B cell (primary cell): ENCODE results near the gene PM20D2. TPM values are rescaled to one million over a fixed set of nuclear protein-coding genes. Genes with fewer than 3 reads are reported as not detected.
A peak's percentile ranks its signal among the peaks of the same experiment; 100 is the strongest.

Experiments
- ATAC-seq: fragments of 200-7000 bp; cut with Tn5 transposase; one replicate; pipeline ENCODE4 v1.10.0; 2021; ENCODE audit warnings: low read depth, mild to moderate bottlenecking, moderate number of reproducible peaks, moderate library complexity
- CTCF ChIA-PET: fragments of 350-600 bp; sonication (Branson Sonifier 250); formaldehyde crosslinking; loops from one replicate; lab custom pipeline; 2021; ENCODE audit warnings: antibody characterized with exemption, inconsistent platforms; lab: Charles Lee
- POLR2A ChIA-PET: fragments of 350-600 bp; sonication (Branson Sonifier 250); formaldehyde crosslinking; loops from one replicate; lab custom pipeline; 2021; ENCODE audit warnings: antibody characterized with exemption; lab: Charles Lee
- DNase-seq: peaks from one replicate; pipeline ENCODE4 v3.0.0; 2013
- H2AFZ ChIP-seq: 2 replicates; pipeline ENCODE4 v1.6.1; 2012; ENCODE audit warnings: mild to moderate bottlenecking, low read depth, low read length; ENCODE audit not compliant: insufficient read depth, poor library complexity, severe bottlenecking
- H3K27ac ChIP-seq, 2 donors: 1 replicate in 1 of 2; 2 replicates in 1 of 2; pipeline ENCODE4 v1.5.1; 2012 to 2013; ENCODE audit warnings: low read length in 2 of 2, mild to moderate bottlenecking in 2 of 2, moderate library complexity in 1 of 2
- H3K27me3 ChIP-seq, 4 experiments: fragments of 200-600 bp in 1 of 4; sonication (generic) in 1 of 4; replicated peaks in 1 of 4; 1 replicate in 2 of 4; 2 replicates in 2 of 4; pipeline versions ENCODE4 v1.6.1 to v1.7.0; 2013 to 2016; ENCODE audit warnings: low read length in 3 of 4, mild to moderate bottlenecking in 2 of 4, mixed read lengths in 1 of 4, moderate library complexity in 1 of 4; ENCODE audit not compliant: insufficient read depth in 4 of 4, control insufficient read depth in 3 of 4; ENCODE audit errors: control extremely low read depth in 1 of 4
- H3K36me3 ChIP-seq, 2 experiments: replicated peaks in 1 of 2; 1 replicate in 1 of 2; 2 replicates in 1 of 2; pipeline versions ENCODE4 v1.6.1 to v1.7.1; 2013; ENCODE audit warnings: low read length in 1 of 2; ENCODE audit not compliant: insufficient read depth in 2 of 2, control insufficient read depth in 1 of 2; ENCODE audit errors: control extremely low read depth in 1 of 2, extremely low read depth in 1 of 2
- H3K4me1 ChIP-seq, 2 donors: fragments of 200-600 bp in 1 of 2; sonication (generic) in 1 of 2; 1 replicate in 1 of 2; 2 replicates in 1 of 2; pipeline versions ENCODE4 v1.5.1 to v1.6.1; 2013 to 2017; ENCODE audit warnings: low read length in 2 of 2; ENCODE audit not compliant: control insufficient read depth in 2 of 2, insufficient read depth in 2 of 2
- H3K4me2 ChIP-seq: replicated peaks from 2 replicates; pipeline ENCODE3; 2012; ENCODE audit warnings: mild to moderate bottlenecking, low read depth, low read length; ENCODE audit not compliant: poor library complexity, severe bottlenecking
- H3K4me3 ChIP-seq, 5 experiments: fragments of 200-600 bp in 1 of 5; sonication (generic) in 1 of 5; 1 replicate in 3 of 5; 2 replicates in 2 of 5; pipeline versions ENCODE4 v1.5.1 to v1.7.0; 2011 to 2016; ENCODE audit warnings: low read length in 4 of 5, mild to moderate bottlenecking in 4 of 5, low read depth in 2 of 5, control low read depth in 1 of 5, moderate library complexity in 1 of 5; ENCODE audit not compliant: insufficient read depth in 1 of 5; ENCODE audit errors: control extremely low read depth in 1 of 5, extremely low read depth in 1 of 5
- H3K79me2 ChIP-seq: fragments of 200-600 bp; sonication (generic); one replicate; pipeline ENCODE4 v1.6.0; 2016; ENCODE audit warnings: low read length; ENCODE audit not compliant: control insufficient read depth, insufficient read depth
- H3K9ac ChIP-seq: fragments of 200-600 bp; sonication (generic); 2 replicates; pipeline ENCODE4 v1.6.1; 2017; ENCODE audit warnings: mild to moderate bottlenecking, low read length, moderate library complexity
- H3K9me3 ChIP-seq, 3 donors: one replicate each; pipeline versions ENCODE4 v1.6.1 to v1.7.1; 2013; ENCODE audit warnings: low read length in 2 of 3; ENCODE audit not compliant: control insufficient read depth in 2 of 3, insufficient read depth in 1 of 3; ENCODE audit errors: control extremely low read depth in 1 of 3
- H4K20me1 ChIP-seq: 2 replicates; pipeline ENCODE4 v1.6.0; 2012; ENCODE audit warnings: mild to moderate bottlenecking, low read length; ENCODE audit not compliant: insufficient read depth, control insufficient read depth, poor library complexity, severe bottlenecking
- H3K27ac Mint-ChIP-seq: one replicate; pipeline ENCODE4 v1.8.0; 2021; ENCODE audit warnings: mixed read lengths
- H3K27me3 Mint-ChIP-seq: one replicate; pipeline ENCODE4 v1.8.0; 2021; ENCODE audit warnings: mixed read lengths
- H3K4me1 Mint-ChIP-seq: one replicate; pipeline ENCODE4 v1.8.0; 2021; ENCODE audit warnings: mixed read lengths
- H3K4me3 Mint-ChIP-seq: one replicate; pipeline ENCODE4 v1.8.0; 2021; ENCODE audit warnings: mixed read lengths
- H3K9me3 Mint-ChIP-seq: one replicate; pipeline ENCODE4 v1.8.0; 2022; ENCODE audit warnings: mixed read lengths; ENCODE audit not compliant: insufficient read depth
- EZH2 ChIP-seq: IDR thresholded peaks from 2 replicates; pipeline ENCODE4 v1.6.1; 2012; ENCODE audit warnings: borderline replicate concordance, low read depth, mild to moderate bottlenecking, moderate library complexity, low read length; ENCODE audit not compliant: insufficient read depth, poor library complexity, severe bottlenecking
- WGBS: methylation state at CpG from one replicate; pipeline ENCODE4 v1.1.5; 2013; ENCODE audit warnings: missing lambda C conversion rate; ENCODE audit not compliant: insufficient coverage; 5-methylcytosine and 5-hydroxymethylcytosine counted together
- intact Hi-C: fragments of 100-400 bp; cut with micrococcal nuclease; formaldehyde crosslinking; loops from one replicate; pipeline ENCODE4 v1.10.0; 2022
- polyA minus RNA-seq: library from RNA; depleted of rRNA, polyadenylated mRNA; stranded (reverse); fragments of >200 nt; gene quantifications from 2 replicates; pipeline ENCODE4 v1.2.3, GENCODE V29; 2012
- polyA plus RNA-seq: library from polyadenylated mRNA; depleted of rRNA; stranded (reverse); fragments of >200 nt; gene quantifications from 2 replicates; pipeline ENCODE4 v1.2.3, GENCODE V29; 2012
- total RNA-seq, 2 donors: library from RNA; stranded (reverse); fragments of 120-200 nt in 1 of 2; gene quantifications; 1 replicate in 1 of 2; 2 replicates in 1 of 2; pipeline versions ENCODE4 v1.2.3 to v1.2.4, GENCODE V29; 2013 to 2022
- TF ChIP-seq, protein P1 (sequence below): fragments of 200-600 bp; IDR thresholded peaks from one replicate; pipeline ENCODE4 v1.8.0; 2022; ENCODE audit warnings: antibody characterized with exemption, mild to moderate bottlenecking

The PM20D2 gene, protein sequence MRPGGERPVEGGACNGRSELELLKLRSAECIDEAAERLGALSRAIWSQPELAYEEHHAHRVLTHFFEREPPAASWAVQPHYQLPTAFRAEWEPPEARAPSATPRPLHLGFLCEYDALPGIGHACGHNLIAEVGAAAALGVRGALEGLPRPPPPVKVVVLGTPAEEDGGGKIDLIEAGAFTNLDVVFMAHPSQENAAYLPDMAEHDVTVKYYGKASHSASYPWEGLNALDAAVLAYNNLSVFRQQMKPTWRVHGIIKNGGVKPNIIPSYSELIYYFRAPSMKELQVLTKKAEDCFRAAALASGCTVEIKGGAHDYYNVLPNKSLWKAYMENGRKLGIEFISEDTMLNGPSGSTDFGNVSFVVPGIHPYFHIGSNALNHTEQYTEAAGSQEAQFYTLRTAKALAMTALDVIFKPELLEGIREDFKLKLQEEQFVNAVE
- total RNA-seq (15.3 and 16.4 TPM in 2 replicates), polyA plus RNA-seq (7.4 and 10.4 TPM in 2 replicates), polyA minus RNA-seq (9.8 and 11.1 TPM in 2 replicates)
- total RNA-seq (2013): 14.4 TPM

DNA sequence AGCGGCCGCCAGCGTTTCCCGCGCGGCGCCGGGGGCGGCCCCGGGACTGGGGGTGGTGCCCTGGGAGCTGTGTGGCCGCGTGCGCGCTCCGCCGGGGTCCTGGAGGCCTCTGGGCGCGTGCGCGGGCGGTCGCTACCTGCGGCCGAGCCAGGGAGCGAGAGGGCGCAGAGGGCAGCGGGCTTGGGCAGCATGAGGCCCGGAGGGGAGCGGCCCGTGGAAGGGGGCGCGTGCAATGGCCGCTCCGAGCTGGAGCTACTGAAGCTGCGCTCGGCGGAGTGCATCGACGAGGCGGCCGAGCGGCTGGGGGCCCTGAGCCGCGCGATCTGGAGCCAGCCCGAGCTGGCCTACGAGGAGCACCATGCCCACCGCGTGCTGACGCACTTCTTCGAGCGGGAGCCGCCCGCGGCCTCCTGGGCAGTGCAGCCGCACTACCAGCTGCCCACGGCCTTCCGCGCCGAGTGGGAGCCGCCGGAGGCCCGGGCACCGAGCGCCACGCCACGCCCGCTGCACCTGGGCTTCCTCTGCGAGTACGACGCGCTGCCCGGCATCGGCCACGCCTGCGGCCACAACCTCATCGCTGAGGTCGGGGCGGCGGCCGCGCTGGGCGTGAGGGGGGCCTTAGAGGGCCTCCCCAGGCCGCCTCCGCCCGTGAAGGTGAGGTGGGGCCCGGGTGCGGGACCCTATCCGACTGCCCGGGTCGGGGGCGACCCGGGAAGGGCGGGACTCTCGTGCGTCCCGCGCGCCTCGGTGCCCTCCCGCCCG lies at the start of gene PM20D2:
PM20D2 (plus strand) TSS at position 100 of the 762 bp plus-strand sequence; CDS start at position 190, 90 bp downstream.
- Histone ChIP-seq H3K27ac (peak within 1 kb of the TSS; percentile 87 to 88), H3K36me3 (no peaks in the 10 kb centered on the region), H3K27me3 (no peaks in the 10 kb centered on the region), H4K20me1 (no peaks in the 10 kb centered on the region), H3K4me2 (peak within 1 kb of the TSS; percentile 75), H3K9me3 (no peaks in the 10 kb centered on the region), H3K4me3 (peak within 1 kb of the TSS; percentile 65 to 85 (median 73)), H3K4me1 (peaks cover 9 to 11% of the 10 kb centered on the region in 2 donors), H2AFZ (peak within 1 kb of the TSS; percentile 93), H3K9ac (peak within 1 kb of the TSS; percentile 76), H3K79me2 (peaks cover 14% of the 10 kb centered on the region)
- Mint-ChIP-seq H3K27me3 (no peaks in the 10 kb centered on the region), H3K9me3 (no peaks in the 10 kb centered on the region), H3K4me1 (peaks cover 28% of the 10 kb centered on the region), H3K27ac (peak within 1 kb of the TSS; percentile 94), H3K4me3 (peak within 1 kb of the TSS; percentile 95)
- DNase-seq (peak; percentile 78), ATAC-seq (peak; percentile 77)
- under 1% methylated on average over 102 of the region's 102 CpGs for WGBS
- ChIA-PET CTCF (interaction anchor here (0.6 to 2.1 kb wide), 11 partner anchors 23 to 226 kb away, joined by 3 to 8 read pairs (median 3); partner anchors contain the start of gene PNRC1), POLR2A (interaction anchor here (2.8 kb wide), 1 partner anchor 65 kb away, joined by 40 read pairs; the partner anchor contains the start of gene PNRC1)
- TF ChIP-seq EZH2: no peak
- TF ChIP-seq, protein P1, sequence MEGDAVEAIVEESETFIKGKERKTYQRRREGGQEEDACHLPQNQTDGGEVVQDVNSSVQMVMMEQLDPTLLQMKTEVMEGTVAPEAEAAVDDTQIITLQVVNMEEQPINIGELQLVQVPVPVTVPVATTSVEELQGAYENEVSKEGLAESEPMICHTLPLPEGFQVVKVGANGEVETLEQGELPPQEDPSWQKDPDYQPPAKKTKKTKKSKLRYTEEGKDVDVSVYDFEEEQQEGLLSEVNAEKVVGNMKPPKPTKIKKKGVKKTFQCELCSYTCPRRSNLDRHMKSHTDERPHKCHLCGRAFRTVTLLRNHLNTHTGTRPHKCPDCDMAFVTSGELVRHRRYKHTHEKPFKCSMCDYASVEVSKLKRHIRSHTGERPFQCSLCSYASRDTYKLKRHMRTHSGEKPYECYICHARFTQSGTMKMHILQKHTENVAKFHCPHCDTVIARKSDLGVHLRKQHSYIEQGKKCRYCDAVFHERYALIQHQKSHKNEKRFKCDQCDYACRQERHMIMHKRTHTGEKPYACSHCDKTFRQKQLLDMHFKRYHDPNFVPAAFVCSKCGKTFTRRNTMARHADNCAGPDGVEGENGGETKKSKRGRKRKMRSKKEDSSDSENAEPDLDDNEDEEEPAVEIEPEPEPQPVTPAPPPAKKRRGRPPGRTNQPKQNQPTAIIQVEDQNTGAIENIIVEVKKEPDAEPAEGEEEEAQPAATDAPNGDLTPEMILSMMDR: no peak
- intact Hi-C loops: loop anchor here (1.0 to 5.0 kb wide), 6 partner anchors 29 to 1444 kb away; partner anchors contain the start of genes AKIRIN2, LYRM2 and PNRC1
